HG03139 (cell line): ENCODE measurements around the gene TOX4.
"Not testable (repeated sequence)": the region's sequence is repeated elsewhere in the genome, so short reads cannot be mapped to it uniquely, and the experiment has no call there.

Experiments
- ATAC-seq: cut with Tn5 transposase; IDR thresholded peaks from one replicate; pipeline ENCODE4 v1.9.1; 2021; ENCODE audit not compliant: unreplicated experiment

Gene TOX4

GRCh38 chr14:21533294-21533693 lies 56.3 kb downstream of the TOX4 start:
- no peak for ATAC-seq

DNA sequence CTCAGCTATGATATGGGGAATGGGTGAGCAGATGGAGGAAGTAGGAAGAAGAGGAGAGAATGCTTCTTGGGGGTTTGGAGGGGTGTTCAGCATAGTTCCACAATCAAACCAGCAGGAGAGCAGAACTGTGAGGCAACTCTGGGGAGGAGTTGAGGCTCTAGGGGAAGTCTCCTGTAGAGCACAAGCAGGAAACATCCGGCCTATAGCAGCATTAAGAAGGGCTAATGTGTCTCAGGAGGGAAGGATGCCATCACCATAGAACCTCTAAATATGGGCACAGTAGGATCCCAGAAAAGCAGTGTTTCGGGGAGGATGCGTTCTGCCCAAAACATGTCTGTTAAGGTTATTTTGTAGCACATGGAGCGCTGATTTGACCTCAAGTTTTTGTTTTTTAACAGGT lies 57.6 kb downstream of the TOX4 start:
- no peak for ATAC-seq

GRCh38 chr14:21535545-21536417 lies 58.8 kb downstream of the TOX4 start:
- ATAC-seq, result no peak

DNA sequence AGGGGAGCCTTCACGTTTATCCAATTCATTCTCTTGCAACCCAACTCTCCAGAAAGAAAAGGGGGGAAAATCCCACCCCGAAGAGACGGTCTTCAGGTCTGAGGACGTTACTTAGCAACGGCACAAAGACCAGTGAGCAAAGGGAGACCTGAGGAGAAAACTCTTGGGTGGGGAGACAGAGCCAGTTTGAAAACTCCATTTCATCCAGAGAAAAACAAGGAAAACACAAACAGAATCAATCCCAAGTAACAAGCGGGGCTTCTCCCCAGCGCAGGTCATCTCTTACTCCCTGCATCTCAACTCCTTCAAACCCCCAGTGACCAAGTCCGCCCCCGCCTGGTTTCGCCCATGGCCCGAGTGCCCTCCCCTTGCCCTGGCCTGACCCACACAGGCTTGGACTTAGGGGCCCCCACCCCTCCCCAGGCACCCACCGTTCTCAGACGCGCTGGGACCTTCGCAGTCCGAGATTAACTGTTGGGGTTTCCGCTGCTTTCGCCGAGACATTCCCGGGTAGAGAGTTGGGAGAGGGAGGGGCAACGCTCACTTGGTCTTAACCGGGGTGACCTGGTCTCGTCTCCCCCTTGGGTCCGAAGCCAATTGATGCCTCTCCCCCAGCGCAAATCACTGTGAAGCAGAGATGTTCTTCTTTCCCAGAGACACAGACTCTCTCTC lies 59.6 kb downstream of the TOX4 start:
- no peak for ATAC-seq

DNA sequence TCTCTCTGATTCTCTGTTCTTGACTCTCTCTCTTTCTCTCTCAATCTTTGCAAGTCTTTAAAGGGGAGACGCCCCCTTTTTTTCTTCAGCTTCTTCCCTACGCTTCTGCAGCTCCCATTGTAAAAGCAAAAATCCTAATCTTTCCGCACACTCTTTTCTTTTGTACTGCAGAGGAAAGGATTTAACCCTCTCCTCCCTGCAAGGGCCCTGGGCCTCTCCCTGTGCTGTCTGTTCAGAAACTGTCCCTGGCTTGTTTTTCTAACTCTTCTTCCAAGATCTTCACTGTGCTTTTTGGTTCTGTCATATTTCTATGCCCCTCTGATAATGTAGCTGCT lies 60.1 kb downstream of the TOX4 start:
- no peak for ATAC-seq

DNA sequence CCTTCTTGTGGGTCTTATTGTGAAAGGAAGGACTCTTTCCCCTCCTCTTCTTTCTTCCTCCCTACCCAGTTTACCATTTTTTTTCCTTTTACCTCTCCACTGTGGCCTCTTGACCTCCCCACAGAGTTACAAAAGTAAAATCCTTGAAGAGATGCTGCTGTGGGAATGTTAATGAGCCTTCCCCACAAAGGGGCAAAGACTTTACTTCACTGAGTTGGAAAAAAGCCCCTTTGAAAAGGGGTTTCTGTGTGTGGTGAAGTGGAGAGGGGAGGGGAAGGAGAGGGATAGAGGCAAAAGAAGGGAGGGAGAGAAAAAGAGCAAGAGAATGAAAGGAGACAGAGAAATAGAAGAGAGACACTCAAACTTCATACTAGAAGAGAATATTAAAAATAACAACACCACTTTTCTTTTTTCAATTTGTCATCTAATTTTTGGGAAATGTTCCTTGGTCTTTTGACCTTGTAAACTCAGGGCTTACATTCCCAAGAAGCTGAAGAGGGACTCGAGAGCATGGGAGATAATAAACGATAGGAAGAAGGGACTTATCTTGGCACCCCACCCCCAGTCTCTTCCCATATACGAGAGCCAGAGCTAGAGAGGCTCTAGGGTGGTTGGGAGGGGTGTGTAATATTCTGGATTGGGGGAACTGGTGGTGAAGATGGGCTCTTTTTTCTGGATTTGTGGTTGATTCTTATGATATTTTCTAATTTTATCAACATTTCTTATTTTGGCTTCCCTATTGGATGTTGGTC lies 62.4 kb downstream of the TOX4 start:
- ATAC-seq, result no peak

DNA sequence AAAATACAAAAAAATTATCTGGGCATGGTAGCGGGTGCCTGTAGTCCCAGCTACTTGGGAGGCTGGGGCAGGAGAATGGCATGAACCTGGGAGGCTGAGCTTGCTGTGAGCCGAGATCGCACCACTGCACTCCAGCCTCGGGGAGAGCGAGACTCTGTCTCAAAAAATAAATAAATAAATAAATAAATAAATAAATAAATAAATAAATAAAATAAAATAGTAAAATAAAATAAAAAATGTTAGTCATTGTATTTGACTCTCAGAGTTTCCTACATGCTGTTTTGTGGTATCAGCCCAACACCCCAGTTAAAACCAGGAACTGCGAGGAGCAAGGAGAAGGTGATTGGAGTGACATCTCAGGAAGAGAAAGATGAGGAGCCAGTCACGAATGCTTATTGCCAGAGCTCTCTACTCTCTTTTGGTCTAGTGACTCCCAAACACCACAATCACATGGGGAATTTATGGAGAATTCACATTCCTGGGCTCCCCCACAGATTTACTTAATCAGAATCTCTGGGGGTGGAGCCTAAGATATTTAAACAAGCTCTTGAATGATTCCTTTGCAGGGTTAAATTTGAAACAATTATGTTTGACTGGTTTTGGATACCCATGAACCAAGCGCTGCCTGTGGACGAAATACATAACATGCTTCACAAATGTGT lies 64.5 kb downstream of the TOX4 start:
- no peak for ATAC-seq

- ATAC-seq, result no peak
Observed at GRCh38 chr14:21543521-21543960, 66.5 kb downstream of the TOX4 start.

DNA sequence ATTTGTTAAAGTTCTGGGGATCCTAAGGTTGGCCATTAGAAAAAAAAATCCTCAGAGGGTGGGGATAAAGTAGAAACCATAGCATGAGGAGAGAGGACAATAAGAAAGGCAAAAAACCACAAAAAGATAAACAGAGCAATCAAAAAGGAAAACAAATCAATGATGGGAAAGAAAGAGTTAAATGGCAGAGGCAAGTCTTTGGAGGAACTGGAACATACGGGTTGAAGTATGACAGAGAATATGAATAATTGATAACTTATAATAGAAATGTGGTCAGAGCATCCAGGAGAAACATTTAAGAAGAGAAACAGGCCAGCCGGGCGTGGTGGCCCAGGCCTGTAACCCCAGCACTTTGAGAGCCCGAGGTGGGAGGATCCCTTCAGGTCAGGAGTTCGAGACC lies 67.0 kb downstream of the TOX4 start:
- no peak for ATAC-seq

GRCh38 chr14:21544588-21544987 lies 67.6 kb downstream of the TOX4 start:
- ATAC-seq, result not testable (repeated sequence)
